Measurements from ENCODE around the gene ANKRD50.

The ANKRD50 gene, protein sequence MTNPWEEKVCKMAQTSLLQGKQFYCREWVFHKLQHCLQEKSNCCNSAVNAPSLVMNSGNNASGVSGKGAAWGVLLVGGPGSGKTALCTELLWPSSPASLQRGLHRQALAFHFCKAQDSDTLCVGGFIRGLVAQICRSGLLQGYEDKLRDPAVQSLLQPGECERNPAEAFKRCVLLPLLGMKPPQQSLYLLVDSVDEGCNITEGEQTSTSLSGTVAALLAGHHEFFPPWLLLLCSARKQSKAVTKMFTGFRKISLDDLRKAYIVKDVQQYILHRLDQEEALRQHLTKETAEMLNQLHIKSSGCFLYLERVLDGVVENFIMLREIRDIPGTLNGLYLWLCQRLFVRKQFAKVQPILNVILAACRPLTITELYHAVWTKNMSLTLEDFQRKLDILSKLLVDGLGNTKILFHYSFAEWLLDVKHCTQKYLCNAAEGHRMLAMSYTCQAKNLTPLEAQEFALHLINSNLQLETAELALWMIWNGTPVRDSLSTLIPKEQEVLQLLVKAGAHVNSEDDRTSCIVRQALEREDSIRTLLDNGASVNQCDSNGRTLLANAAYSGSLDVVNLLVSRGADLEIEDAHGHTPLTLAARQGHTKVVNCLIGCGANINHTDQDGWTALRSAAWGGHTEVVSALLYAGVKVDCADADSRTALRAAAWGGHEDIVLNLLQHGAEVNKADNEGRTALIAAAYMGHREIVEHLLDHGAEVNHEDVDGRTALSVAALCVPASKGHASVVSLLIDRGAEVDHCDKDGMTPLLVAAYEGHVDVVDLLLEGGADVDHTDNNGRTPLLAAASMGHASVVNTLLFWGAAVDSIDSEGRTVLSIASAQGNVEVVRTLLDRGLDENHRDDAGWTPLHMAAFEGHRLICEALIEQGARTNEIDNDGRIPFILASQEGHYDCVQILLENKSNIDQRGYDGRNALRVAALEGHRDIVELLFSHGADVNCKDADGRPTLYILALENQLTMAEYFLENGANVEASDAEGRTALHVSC (N-terminal part only)

DNA sequence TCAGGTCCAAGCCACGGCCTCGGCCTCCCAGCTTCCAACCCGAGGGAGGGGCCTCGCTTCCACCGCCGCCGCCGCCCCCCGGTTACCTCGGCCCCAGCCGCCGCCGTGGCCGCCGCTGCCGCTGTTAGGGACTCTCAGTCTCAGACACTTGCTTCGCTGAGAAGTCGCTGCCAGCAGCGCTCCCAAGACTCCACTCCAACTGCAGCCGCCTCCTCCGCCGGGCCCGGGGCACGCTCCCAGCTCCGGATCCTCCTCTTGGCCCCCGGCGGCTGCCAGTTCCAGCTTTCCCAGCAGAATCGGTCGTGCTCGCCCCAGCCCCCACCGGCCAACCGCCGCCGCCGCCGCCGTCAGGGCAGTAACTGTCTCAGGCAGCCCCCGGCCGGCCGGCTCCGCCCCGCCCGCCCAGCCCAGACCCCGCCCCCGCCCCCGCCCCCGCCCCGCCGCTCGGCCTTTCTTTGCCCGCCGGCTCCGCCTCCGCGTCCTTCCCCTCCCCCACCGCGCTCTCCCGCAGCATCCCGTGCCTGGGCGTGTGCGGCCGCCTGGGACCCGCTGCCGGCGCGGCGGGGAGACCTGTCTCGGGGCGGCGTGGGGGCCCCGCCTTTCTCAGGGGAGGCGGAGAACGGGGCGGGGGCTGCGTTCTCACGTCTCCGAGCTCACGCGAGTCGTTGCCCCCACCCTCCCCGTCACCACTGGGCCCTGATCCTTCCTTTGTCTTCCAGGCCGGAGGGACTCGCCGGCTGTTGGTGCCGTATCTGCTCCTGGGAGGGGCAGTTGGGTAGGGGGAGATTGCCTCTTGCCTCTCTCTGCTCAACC, at the start of gene ANKRD50:
Gene ANKRD50 (minus strand): TSS at position 361 of the 813 bp plus-strand sequence. CDS start 2,221 bp downstream, outside the sequence.
- peak; percentile 96 for DNase-seq (ENCODE audit: low read depth)

- peak; percentile 40 for DNase-seq (ENCODE audit: low read depth)
These were observed 44.6 kb upstream of the ANKRD50 start for GRCh38 chr4:124757126-124757525.

DNA sequence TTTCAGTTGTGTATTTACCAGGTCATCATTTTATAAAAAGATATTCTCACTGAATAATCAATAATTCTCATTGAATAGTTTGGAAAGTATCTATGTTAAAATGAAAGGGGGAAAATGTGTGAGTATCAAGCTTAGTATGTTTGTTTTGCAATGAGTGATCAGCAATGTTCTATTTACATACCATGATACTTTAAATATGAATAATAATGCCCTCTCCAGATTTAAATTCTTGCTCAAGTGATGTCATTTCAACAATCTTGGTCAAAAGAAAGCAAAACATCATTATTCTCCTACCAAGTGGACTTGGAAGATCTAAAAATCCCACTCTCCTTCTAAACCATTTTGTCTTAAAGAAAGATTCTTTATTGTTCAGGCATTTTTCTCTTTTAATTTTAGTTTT, 42.1 kb upstream of the ANKRD50 start:
- DNase-seq (ENCODE audit: low read depth): peak; percentile 20

DNA sequence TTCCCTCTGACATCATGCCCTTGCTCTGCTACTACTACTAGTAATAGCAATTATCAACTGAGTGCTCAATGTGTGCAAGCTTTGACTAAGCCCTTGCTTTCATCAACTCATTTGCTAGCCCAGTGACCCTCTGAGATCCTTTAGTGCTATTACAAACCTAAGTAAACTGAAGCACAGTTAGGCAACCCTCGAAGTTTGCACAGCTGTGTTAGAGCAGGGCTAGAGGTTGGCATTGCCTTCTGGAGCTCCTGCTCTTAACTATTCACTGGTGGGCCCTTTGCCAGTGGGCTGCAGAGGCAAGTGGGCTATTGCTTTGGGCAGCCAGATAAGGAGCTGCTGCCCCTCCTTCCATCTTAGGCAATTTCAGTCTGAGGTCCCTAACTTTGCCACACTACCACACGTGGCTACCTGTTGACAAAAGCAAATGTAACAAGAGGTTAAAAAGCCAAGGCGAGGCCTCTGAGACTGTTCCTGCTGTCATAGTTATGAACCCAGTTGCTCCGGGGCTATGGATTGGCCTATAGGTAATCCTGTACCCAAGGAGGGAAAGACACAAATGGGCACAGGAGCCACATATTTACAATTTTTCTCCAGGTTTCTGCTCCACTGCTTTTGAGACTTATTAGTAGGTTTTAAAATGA, 41.5 kb upstream of the ANKRD50 start:
- no peak for DNase-seq (ENCODE audit: low read depth)

GRCh38 chr4:124749421-124749820, 36.9 kb upstream of the ANKRD50 start:
- no peak for DNase-seq (ENCODE audit: low read depth)

GRCh38 chr4:124748965-124749364, 36.4 kb upstream of the ANKRD50 start:
- no peak for DNase-seq (ENCODE audit: low read depth)

GRCh38 chr4:124745985-124746801, 33.7 kb upstream of the ANKRD50 start:
- no peak for DNase-seq (ENCODE audit: low read depth)

DNA sequence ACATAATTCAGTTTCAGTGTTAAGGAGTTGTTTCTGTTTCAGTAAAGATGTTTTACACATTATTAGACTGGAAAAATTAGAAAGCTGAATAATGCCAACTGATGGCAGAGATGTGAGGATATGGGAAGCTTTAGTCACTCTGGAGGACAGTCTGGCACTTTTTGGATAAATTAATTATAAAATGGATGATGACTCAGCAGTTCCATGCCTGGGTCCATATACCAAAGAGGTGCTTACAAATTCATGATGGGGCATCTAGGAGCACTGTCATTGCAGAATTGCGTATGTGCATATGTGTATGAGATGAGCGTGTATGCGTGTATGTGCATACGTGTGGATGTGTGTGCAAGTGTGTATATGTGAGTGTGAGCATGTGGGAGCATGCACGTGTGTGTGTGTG, 31.2 kb upstream of the ANKRD50 start:
- peak; percentile 1 for DNase-seq (ENCODE audit: low read depth)

DNA sequence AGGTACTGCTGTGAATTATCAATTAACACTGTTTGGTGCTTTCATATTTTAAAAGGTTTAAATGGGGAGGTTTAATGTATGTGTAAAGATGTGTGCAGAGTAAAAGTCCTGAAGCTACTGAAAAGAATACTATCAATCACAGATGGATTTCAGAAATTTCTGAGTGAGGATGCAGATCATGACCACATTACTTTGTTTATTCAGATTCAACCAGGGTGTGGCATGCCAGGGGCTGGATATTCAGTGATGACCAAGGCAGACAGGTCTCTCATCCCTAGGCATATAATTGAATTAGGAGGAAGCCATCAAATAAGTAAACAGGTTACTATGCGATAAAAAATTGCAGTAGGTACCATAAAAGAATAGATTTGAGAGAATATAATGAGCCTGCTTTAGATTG, 28.0 kb upstream of the ANKRD50 start:
- no peak for DNase-seq (ENCODE audit: low read depth)

DNA sequence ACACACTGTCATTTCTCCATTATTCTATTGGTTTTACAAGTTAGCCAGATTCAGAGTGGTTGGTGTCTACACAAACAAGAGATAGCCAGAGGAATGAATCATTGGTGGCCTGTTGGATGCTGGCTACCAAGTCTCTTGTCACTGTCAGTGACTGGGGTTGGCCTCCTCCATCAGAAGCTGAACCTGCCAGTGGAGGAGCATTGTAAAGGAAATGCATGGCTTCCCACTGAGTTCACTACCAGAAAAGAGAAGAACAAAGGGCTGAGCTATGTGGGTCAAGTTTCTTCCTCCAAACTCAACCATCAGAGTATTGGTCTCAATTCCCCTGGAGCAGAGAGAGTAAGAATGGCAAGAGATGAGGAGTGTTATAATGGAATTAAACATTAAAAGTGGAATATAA, 26.5 kb upstream of the ANKRD50 start:
- DNase-seq (ENCODE audit: low read depth): no peak

- DNase-seq (ENCODE audit: low read depth): no peak
These were observed 25.1 kb upstream of the ANKRD50 start for GRCh38 chr4:124737619-124738018.

- no peak for DNase-seq (ENCODE audit: low read depth)
These were observed 24.0 kb upstream of the ANKRD50 start for GRCh38 chr4:124736526-124736925.

GRCh38 chr4:124727331-124727890, 14.9 kb upstream of the ANKRD50 start:
- no peak for DNase-seq (ENCODE audit: low read depth)

DNA sequence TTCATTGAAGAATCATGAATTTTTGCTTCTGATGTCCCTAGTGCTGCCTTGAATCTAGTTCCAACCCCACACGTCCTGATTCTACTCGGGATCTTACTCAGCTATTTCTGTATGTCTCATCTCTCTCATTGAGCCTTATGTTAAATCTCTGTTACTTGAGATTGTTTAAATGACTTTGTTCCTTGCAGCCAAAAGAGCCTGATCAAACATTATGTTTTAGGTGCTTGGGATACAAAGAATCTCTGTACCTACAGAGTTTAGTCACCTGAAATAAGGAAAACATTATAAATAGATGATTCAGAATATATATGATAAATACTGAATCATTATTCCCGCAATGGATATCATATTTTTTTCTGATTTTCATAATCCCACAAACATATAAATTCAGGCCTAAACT, 13.7 kb upstream of the ANKRD50 start:
- DNase-seq (ENCODE audit: low read depth): no peak

DNA sequence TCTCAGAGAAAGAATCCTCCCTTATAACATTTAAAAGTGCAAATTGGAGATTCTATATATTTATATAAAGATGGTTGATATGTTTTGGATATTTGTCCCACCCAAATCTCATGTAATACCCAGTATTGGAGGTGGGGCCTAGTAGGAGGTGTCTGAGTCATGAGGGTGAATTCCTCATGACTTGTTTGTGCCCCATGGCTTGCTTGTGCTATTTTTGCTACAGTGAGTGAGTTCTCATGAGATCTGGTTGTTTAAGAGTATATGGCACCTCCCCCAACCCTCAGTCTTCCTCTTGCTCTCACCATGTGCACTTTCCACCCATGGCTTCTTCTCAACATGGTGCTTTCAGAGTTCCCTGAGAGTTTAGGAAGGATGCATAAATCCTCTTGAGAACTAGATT, 9.5 kb upstream of the ANKRD50 start:
- DNase-seq (ENCODE audit: low read depth): no peak

- DNase-seq (ENCODE audit: low read depth): no peak
These were observed 4.6 kb upstream of the ANKRD50 start for GRCh38 chr4:124717101-124717500.

- DNase-seq (ENCODE audit: low read depth): peak; percentile 78
These were observed 657 bp upstream of the ANKRD50 start for GRCh38 chr4:124713185-124713592.

- DNase-seq (ENCODE audit: low read depth): peak; percentile 87
These were observed 811 bp downstream of the ANKRD50 start for GRCh38 chr4:124711471-124712371.

DNA sequence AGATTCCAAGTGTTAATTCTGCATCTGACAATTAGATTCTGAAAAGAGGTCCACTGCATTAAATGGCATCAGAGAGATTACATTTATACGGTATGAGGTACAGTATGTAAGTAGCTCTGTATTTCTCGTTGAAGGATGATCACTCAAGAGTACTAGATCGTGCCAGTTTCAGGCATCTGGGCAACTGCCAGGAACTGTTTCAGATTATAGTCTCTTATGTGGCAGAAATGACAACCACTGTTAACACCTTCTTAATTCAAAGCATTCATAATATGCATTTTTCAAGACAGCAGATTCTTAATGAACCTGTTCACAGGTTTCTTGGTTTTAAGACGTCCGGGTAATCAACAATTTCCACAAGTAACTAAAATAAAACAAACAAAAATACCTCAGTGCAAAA, 1.6 kb downstream of the ANKRD50 start:
- DNase-seq (ENCODE audit: low read depth): peak; percentile 30
